Measurements from ENCODE around the gene CPM.

CPM gene

DNA sequence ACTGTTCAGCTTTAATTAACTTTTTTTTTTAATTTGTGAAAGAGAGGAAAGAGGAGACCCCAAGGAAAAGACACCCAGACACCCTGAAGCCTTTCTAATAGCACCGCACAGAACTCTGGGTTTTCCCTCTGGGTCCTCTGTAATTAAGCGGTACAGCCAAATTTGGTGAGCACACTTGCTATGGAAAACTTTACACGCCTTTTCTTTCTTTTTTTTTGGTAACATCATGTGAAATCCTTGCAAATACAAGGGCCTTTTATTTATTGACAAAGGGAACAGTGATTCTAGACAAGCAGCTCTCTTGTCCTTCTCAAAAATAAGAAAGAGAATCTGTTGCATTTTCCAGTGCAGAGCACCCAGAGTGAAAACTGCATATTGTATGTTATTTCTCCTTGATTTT is 44.4 kb upstream of the CPM start:
- no peak for TF ChIP-seq CTCF (IDR thresholded peaks at IDR 0.05; ENCODE audit: insufficient read depth, low read length, missing control alignments)
- CTCF ChIA-PET, result interaction anchor here (0.7 kb wide), 1 partner anchor 30 kb away, joined by 3 read pairs; no protein-coding TSS in a partner anchor
- no peak overlapping the region for H3K4me3 ChIP-seq (ENCODE audit: low read depth, low read length)
- POLR2A ChIA-PET, result no interaction called here
- DNase-seq (ENCODE audit: low read depth, low spot score), result no peak

DNA sequence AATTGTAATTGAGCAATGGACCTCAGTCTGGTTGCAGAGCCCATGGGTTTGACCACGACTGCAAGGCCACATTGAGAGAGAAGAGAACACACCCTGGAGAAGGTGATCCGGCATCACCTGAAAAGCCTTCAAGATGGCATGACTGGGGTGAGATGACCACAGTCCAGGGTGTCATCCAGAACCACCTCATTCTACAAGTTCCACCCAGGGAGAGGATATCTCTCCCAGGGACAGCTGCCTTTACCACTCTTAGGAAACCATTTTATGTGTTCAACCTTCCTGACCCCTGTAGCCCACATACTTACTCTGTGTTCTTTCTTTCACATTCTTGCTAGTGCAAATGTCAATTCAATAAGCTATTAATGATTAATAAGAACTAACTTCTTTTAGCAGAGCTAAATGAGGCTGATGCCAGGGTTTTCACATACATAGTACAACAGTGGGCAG is 43.4 kb upstream of the CPM start:
- CTCF ChIA-PET, result no interaction called here
- POLR2A ChIA-PET, result no interaction called here
- H3K4me3 ChIP-seq (ENCODE audit: low read depth, low read length), result no peak overlapping the region
- TF ChIP-seq CTCF (IDR thresholded peaks at IDR 0.05; ENCODE audit: insufficient read depth, low read length, missing control alignments), result no peak
- DNase-seq (ENCODE audit: low read depth, low spot score), result no peak

DNA sequence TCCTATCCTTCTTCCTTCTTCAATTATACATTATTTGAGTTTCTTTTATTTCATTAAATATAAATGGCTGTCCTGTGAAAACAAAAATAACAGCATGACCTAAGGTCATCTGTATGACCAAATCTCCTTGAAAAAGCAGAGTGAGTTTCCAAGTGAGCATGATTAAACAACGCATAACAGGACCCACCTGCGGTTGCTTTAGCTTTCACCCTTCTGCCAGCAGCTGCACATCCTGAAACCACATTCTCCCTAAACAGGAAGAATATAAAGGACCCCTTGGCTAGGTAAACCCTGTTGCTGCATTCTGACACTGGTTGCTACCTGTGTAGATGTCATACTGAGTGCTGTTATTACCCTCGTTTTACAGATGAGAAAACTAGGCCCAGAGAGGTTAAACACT is 42.8 kb upstream of the CPM start:
- no peak for DNase-seq (ENCODE audit: low read depth, low spot score)
- ChIA-PET CTCF (no interaction called here), POLR2A (no interaction called here)
- TF ChIP-seq CTCF (IDR thresholded peaks at IDR 0.05; ENCODE audit: insufficient read depth, low read length, missing control alignments), result no peak
- H3K4me3 ChIP-seq (ENCODE audit: low read depth, low read length), result no peak overlapping the region

DNA sequence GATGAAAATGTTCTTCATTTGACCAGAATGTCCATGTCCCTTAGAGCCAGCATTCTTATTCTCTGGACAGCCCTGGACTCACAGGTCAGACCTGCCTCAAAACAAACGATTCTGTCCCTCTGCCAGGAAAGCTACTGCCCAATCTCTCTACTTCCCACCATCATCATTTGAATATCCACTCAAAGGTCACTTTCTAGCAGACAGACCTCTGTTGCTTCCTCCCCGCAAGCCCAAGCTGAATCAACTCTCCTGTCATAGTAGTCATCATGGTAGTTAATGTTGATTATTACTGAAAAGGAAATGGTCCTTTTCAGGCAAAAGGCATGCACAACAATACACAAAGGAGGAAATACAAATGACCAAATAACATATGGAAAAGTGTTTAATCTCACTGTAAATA is 39.6 kb upstream of the CPM start:
- ChIA-PET POLR2A (no interaction called here), CTCF (no interaction called here)

GRCh38 chr12:68971404-68971803 is 38.4 kb upstream of the CPM start:
- peak; percentile 34 for DNase-seq (ENCODE audit: low read depth, low spot score)
- H3K4me3 ChIP-seq (ENCODE audit: low read depth, low read length), result no peak overlapping the region
- CTCF ChIA-PET, result interaction anchor here (1.0 kb wide), 1 partner anchor 99 kb away, joined by 3 read pairs; no protein-coding TSS in a partner anchor
- no peak for TF ChIP-seq CTCF (IDR thresholded peaks at IDR 0.05; ENCODE audit: insufficient read depth, low read length, missing control alignments)
- POLR2A ChIA-PET, result no interaction called here

More for the DNA sequence above, 39.6 kb upstream of the CPM start:
- DNase-seq (ENCODE audit: low read depth, low spot score), result no peak
- TF ChIP-seq CTCF (IDR thresholded peaks at IDR 0.05; ENCODE audit: insufficient read depth, low read length, missing control alignments), result no peak
- no peak overlapping the region for H3K4me3 ChIP-seq (ENCODE audit: low read depth, low read length)

- no peak for DNase-seq (ENCODE audit: low read depth, low spot score)
- no peak overlapping the region for H3K4me3 ChIP-seq (ENCODE audit: low read depth, low read length)
- no peak for TF ChIP-seq CTCF (IDR thresholded peaks at IDR 0.05; ENCODE audit: insufficient read depth, low read length, missing control alignments)
- ChIA-PET POLR2A (no interaction called here), CTCF (interaction anchor here (0.6 to 1.0 kb wide), 2 partner anchors 47 to 99 kb away, joined by 3 read pairs; no protein-coding TSS in a partner anchor)
Measured at GRCh38 chr12:68970951-68971350, 38.0 kb upstream of the CPM start.
